ENCODE measurements around the gene ALDH18A1. TPM values are rescaled to one million over a fixed set of nuclear protein-coding genes. Genes with fewer than 3 reads are reported as not detected.
A peak's percentile ranks its signal among the peaks of the same experiment; 100 is the strongest.

ALDH18A1 gene
- total and polyA plus RNA-seq, 2 donors (not counting 3 experiments of a cell fraction or from before 2014, with no cell fraction given), result 53.2 to 92.6 TPM

DNA sequence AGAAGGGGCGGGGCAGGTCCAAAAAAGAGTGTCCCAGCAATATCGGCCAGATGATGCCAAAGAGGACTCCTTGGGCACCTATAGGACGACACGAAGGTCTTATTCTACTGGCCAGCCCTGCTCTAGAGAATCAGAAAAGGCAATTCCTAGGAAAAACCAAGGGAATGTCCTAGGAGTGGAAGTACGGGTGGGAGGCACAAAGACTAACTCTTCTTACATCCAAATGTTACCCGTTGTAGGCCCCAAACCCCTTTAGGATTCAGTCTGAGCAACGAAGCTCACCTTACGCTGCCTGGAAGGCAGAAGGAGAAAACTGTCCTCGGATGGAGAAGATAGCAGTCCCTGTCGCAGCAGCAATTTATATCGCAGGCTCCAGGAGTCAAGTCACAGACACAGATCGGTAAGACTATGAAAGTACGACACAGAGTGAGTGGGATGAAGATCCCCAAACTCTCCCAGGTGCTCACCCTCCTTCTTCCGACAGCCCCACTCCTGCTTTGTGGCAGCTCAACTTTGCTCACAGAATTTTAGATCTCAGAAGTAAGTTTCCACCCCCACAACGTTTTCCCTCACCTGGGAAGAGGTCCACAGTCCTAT lies 36.7 kb upstream of the ALDH18A1 start:
- Histone ChIP-seq H3K36me3 (ENCODE audit: control insufficient read depth in 2 of 2, extremely low read depth in 1 of 2, insufficient read depth in 2 of 2, low read length in 2 of 2) (peaks cover 0 to 2% of the 10 kb centered on the region in 2 experiments), H3K9me3 (replicated peaks; ENCODE audit: control insufficient read depth, insufficient read depth, low read length) (no peaks in the 10 kb centered on the region), H2AFZ (ENCODE audit: low read depth, low read length) (peak overlapping the region; percentile 87), H3K9me1 (replicated peaks; ENCODE audit: control insufficient read depth, extremely low read depth, insufficient read depth, low read length) (no peaks in the 10 kb centered on the region), H3K79me2 (ENCODE audit: control insufficient read depth, insufficient read depth, low read length) (peaks cover 9% of the 10 kb centered on the region), H3K4me1 (ENCODE audit: control insufficient read depth, extremely low read depth, insufficient read depth, low read length) (peaks cover 13% of the 10 kb centered on the region), H3K27ac (ENCODE audit: insufficient read depth, low read depth, low read length) (peak overlapping the region; percentile 26), H3K9ac (replicated peaks; ENCODE audit: extremely low read depth, insufficient read depth, low read length) (peak overlapping the region; percentile 65), H3K27me3 (ENCODE audit: control insufficient read depth in 2 of 2, insufficient read depth in 2 of 2, low read length in 2 of 2) (no peaks in the 10 kb centered on the region), H3K4me2 (ENCODE audit: insufficient read depth, low read length) (peak overlapping the region; percentile 92), H4K20me1 (replicated peaks; ENCODE audit: control insufficient read depth, extremely low read depth, insufficient read depth, low read length) (no peaks in the 10 kb centered on the region), H3K4me3 (replicated peaks in 1 of 3; ENCODE audit: insufficient read depth in 1 of 3, low read depth in 1 of 3, low read length in 3 of 3) (peak overlapping the region; percentile 48 to 83 (median 68))
- POLR2A ChIA-PET, result interaction anchor here (0.7 to 2.2 kb wide), 5 partner anchors 49 to 172 kb away, joined by 3 to 8 read pairs (median 5); no protein-coding TSS in a partner anchor
- DNase-seq (ENCODE audit: low read depth, low spot score) (no peak), FAIRE-seq (no peak)
- intact Hi-C loops (cut with micrococcal nuclease), result loop anchor here (1.0 kb wide), 1 partner anchor 324 kb away; no protein-coding TSS in a partner anchor
- dilution Hi-C loops (cut with MboI; ENCODE audit: extremely low pct_ligation_motif_present, low sequenced_read_pairs), result no loop called here
- CTCF ChIA-PET, result interaction anchor here (0.5 to 7.4 kb wide), 100 partner anchors 9 to 681 kb away, joined by 3 to 758 read pairs (median 6); partner anchors contain the start of genes ALDH18A1, CC2D2B, CCNJ and ENTPD1
- no peak for TF ChIP-seq FOS (IDR thresholded peaks at IDR 0.05; ENCODE audit: borderline replicate concordance, insufficient read depth, low read length)
- BruUV-seq (replicated peaks), result TSS peak; percentile 66

DNA sequence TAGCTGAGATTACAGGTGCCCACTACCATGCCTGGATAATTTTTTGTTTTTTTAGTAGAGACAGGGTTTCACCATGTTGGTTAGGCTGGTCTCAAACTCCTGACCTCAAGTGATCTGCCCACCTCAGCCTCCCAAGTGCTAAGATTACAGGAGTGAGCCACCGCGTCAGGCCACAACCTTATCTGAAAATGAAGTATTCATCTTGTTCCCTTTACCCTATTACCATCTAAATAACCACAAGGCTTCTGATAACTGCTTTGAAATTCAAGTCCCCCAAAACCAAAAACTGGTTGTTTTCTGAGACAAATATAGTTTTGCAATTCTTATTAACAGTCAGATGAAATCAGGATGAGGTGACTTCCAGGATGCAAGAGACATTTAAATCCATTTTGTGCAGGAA lies 34.8 kb upstream of the ALDH18A1 start:
- intact Hi-C loops (cut with micrococcal nuclease) (no loop called here), dilution Hi-C loops (cut with MboI; ENCODE audit: extremely low pct_ligation_motif_present, low sequenced_read_pairs) (no loop called here)
- Histone ChIP-seq H3K9ac (replicated peaks; ENCODE audit: extremely low read depth, insufficient read depth, low read length) (no peak overlapping the region), H3K27ac (ENCODE audit: insufficient read depth, low read depth, low read length) (no peak overlapping the region), H3K27me3 (ENCODE audit: control insufficient read depth in 2 of 2, insufficient read depth in 2 of 2, low read length in 2 of 2) (no peaks in the 10 kb centered on the region), H2AFZ (ENCODE audit: low read depth, low read length) (no peak overlapping the region), H3K4me3 (replicated peaks in 1 of 3; ENCODE audit: insufficient read depth in 1 of 3, low read depth in 1 of 3, low read length in 3 of 3) (no peak overlapping the region), H3K9me1 (replicated peaks; ENCODE audit: control insufficient read depth, extremely low read depth, insufficient read depth, low read length) (no peaks in the 10 kb centered on the region), H3K9me3 (replicated peaks; ENCODE audit: control insufficient read depth, insufficient read depth, low read length) (no peaks in the 10 kb centered on the region), H3K4me1 (ENCODE audit: control insufficient read depth, extremely low read depth, insufficient read depth, low read length) (peaks cover 13% of the 10 kb centered on the region), H3K79me2 (ENCODE audit: control insufficient read depth, insufficient read depth, low read length) (peaks cover 9% of the 10 kb centered on the region), H3K36me3 (ENCODE audit: control insufficient read depth in 2 of 2, extremely low read depth in 1 of 2, insufficient read depth in 2 of 2, low read length in 2 of 2) (peaks cover 5 to 9% of the 10 kb centered on the region in 2 experiments), H3K4me2 (ENCODE audit: insufficient read depth, low read length) (no peak overlapping the region), H4K20me1 (replicated peaks; ENCODE audit: control insufficient read depth, extremely low read depth, insufficient read depth, low read length) (no peaks in the 10 kb centered on the region)
- no peak for TF ChIP-seq FOS (IDR thresholded peaks at IDR 0.05; ENCODE audit: borderline replicate concordance, insufficient read depth, low read length)
- TF ChIP-seq JUN (IDR thresholded peaks at IDR 0.05; ENCODE audit: borderline replicate concordance, insufficient read depth, insufficient read length, low read depth), result no peak
- TF ChIP-seq EZH2 (IDR thresholded peaks at IDR 0.05; ENCODE audit: borderline replicate concordance, low read depth, low read length, severe bottlenecking), result no peak
- TF ChIP-seq MYC (IDR thresholded peaks at IDR 0.05; ENCODE audit: low read depth, low read length), result no peak
- TF ChIP-seq POLR2A (IDR thresholded peaks at IDR 0.05; ENCODE audit: low read depth, low read length), result no peak
- TF ChIP-seq, protein P1, sequence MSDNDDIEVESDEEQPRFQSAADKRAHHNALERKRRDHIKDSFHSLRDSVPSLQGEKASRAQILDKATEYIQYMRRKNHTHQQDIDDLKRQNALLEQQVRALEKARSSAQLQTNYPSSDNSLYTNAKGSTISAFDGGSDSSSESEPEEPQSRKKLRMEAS (IDR thresholded peaks at IDR 0.05; ENCODE audit: insufficient read depth, insufficient read length), result no peak
- TF ChIP-seq POLR2AphosphoS5 (IDR thresholded peaks at IDR 0.05; ENCODE audit: insufficient read depth, low read depth, low read length), result no peak
- no peak for TF ChIP-seq GATA2 (IDR thresholded peaks at IDR 0.05; ENCODE audit: insufficient read depth, insufficient read length, low read depth, low read length)
- TF ChIP-seq, protein P2, sequence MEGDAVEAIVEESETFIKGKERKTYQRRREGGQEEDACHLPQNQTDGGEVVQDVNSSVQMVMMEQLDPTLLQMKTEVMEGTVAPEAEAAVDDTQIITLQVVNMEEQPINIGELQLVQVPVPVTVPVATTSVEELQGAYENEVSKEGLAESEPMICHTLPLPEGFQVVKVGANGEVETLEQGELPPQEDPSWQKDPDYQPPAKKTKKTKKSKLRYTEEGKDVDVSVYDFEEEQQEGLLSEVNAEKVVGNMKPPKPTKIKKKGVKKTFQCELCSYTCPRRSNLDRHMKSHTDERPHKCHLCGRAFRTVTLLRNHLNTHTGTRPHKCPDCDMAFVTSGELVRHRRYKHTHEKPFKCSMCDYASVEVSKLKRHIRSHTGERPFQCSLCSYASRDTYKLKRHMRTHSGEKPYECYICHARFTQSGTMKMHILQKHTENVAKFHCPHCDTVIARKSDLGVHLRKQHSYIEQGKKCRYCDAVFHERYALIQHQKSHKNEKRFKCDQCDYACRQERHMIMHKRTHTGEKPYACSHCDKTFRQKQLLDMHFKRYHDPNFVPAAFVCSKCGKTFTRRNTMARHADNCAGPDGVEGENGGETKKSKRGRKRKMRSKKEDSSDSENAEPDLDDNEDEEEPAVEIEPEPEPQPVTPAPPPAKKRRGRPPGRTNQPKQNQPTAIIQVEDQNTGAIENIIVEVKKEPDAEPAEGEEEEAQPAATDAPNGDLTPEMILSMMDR (IDR thresholded peaks at IDR 0.05; ENCODE audit: extremely low read depth in 1 of 2, insufficient read depth in 1 of 2, low read depth in 1 of 2, low read length in 2 of 2), result no peak
- BruUV-seq (replicated peaks), result no TSS peak
- POLR2A ChIA-PET, result no interaction called here
- CTCF ChIA-PET, result interaction anchor here (1.1 to 7.4 kb wide), 3 partner anchors 139 to 174 kb away, joined by 3 to 758 read pairs (median 4); no protein-coding TSS in a partner anchor
- DNase-seq (ENCODE audit: low read depth, low spot score) (no peak), FAIRE-seq (no peak)
